Transverse colon (tissue), 4 donors: ENCODE results near the gene ATP2B1. TPM values are rescaled to one million over a fixed set of nuclear protein-coding genes. Genes with fewer than 3 reads are reported as not detected.

Experiments used
- DNase-seq: peaks from one replicate; pipeline ENCODE4 v3.0.0-alpha.2; 2019
- H3K27ac ChIP-seq, 4 donors: fragments of 200-600 bp; sonication (generic); 2 replicates each; pipeline ENCODE4 v1.5.1; 2016 to 2018; ENCODE audit warnings: inconsistent platforms in 4 of 4
- H3K27me3 ChIP-seq: fragments of 200-600 bp; sonication (generic); 2 replicates; pipeline ENCODE4 v1.5.1; 2017; ENCODE audit warnings: inconsistent platforms
- H3K36me3 ChIP-seq, 4 donors: fragments of 200-600 bp; sonication (generic); 2 replicates each; pipeline ENCODE4 v1.5.1; 2017 to 2019; ENCODE audit warnings: inconsistent platforms in 4 of 4
- H3K4me1 ChIP-seq, 4 donors: fragments of 200-600 bp; sonication (generic); 2 replicates each; pipeline ENCODE4 v1.5.1; 2017 to 2020; ENCODE audit warnings: inconsistent platforms in 4 of 4
- H3K4me3 ChIP-seq, 4 donors: fragments of 200-600 bp; sonication (generic); 1 replicate in 1 of 4; 2 replicates in 3 of 4; pipeline versions ENCODE4 v1.5.1 to v1.6.1; 2017 to 2019; ENCODE audit warnings: inconsistent platforms in 4 of 4
- H3K9me3 ChIP-seq, 2 donors: fragments of 200-600 bp; sonication (generic); 2 replicates each; pipeline ENCODE4 v1.5.1; 2017 to 2019; ENCODE audit warnings: inconsistent platforms in 2 of 2
- EP300 ChIP-seq: sonication (generic); formaldehyde crosslinking; IDR thresholded peaks from one replicate; pipeline ENCODE4 v1.6.1; 2017; ENCODE audit warnings: antibody characterized with exemption, low read depth
- POLR2A ChIP-seq: fragments of 450-650 bp; IDR thresholded peaks from one replicate; pipeline ENCODE4 v1.6.1; 2016; ENCODE audit warnings: antibody characterized with exemption, mild to moderate bottlenecking, moderate library complexity
- POLR2AphosphoS5 ChIP-seq, 3 donors: sonication (generic); formaldehyde crosslinking; IDR thresholded peaks; one replicate each; pipeline ENCODE4 v1.6.1; 2016; ENCODE audit warnings: antibody characterized with exemption in 3 of 3
- WGBS, 2 donors: methylation state at CpG; one replicate each; pipeline ENCODE4 v1.1.5; 2018; ENCODE audit warnings: low coverage in 1 of 2; 5-methylcytosine and 5-hydroxymethylcytosine counted together
- in situ Hi-C, 4 donors: fragments of 200-750 bp; cut with MboI; loops; one replicate each; pipeline versions ENCODE4 v1.15.0 to v1.15.1; 2017; ENCODE audit warnings: low sequenced_read_pairs in 3 of 4, low pct_ligation_motif_present in 1 of 4, low pct_unique_long_range_greater_than_20kb in 1 of 4
- intact Hi-C: fragments of 100-400 bp; cut with DNase I; formaldehyde crosslinking; loops from one replicate; pipeline ENCODE4 v1.15.1; 2023; ENCODE audit warnings: low total_unique reads
- small RNA-seq, 4 donors: library from RNA; depleted of rRNA; stranded (forward); fragments of <200 nt; gene quantifications; one replicate each; pipeline ENCODE3, GENCODE V24; 2016
- total RNA-seq, 4 donors: library from RNA; depleted of rRNA; stranded (reverse); fragments of >200 nt; gene quantifications; one replicate each; pipeline ENCODE4 v1.1.0, GENCODE V29; 2016
- TF ChIP-seq, protein P1 (sequence below), 5 experiments: fragments of 200-600 bp in 3 of 5; fragments of 450-650 bp in 2 of 5; sonication (generic) in 3 of 5; IDR thresholded peaks; 1 replicate in 2 of 5; 2 replicates in 3 of 5; pipeline ENCODE4 v1.5.1; 2016 to 2017; ENCODE audit warnings: antibody characterized with exemption in 5 of 5, inconsistent platforms in 3 of 5, mild to moderate bottlenecking in 2 of 5, moderate library complexity in 1 of 5

The ATP2B1 gene
- total RNA-seq, 4 donors from 2014 or later, result 52.7 to 235 (median 104) TPM

DNA sequence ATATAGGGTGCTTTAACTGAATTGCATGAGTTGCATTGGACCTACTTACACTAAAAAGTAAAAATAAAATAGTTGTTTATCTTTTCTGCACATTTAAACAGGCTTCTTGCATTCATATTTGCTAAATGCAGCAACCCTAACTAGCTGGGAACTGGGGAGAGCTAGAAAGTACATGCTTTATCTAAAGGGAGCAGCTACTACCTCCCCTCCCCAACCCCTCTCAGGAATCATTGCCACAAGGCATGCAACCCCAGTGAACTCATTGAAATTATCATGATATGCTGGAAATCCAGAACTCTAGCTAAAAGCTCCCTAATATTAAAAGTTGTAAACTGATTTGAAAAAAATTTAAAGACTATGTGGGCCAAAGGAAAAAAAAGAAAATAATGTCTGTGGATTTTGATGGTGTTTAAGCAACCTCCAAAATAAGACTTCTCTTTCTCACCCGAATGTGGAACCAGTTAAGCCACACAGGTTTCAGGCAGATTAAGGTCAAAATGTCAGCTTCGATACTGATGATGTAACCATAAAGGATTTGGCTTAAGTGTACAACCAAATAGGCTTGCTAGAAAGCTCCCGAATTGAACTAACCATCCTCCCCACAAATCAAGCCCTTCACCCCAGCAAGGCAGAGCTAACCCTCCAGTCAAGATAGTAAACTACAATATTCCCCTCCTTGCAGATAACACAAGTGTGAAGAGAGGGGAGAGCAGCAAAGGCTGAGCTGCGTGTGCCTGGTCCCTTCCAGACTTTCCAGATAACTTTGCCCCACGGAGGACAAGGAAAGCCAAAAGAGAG is 169.0 kb downstream of the ATP2B1 start:
- no peaks in the 10 kb centered on the region for H3K9me3 ChIP-seq
- in situ Hi-C loops, result loop anchor here in 3 of 4 donors (10.0 kb wide), 2 partner anchors 425 to 565 kb away; no protein-coding TSS in a partner anchor
- no peak overlapping the region for H3K27ac ChIP-seq
- peaks cover 0 to 15% (median 10%) of the 10 kb centered on the region in 4 donors for H3K4me1 ChIP-seq
- no peak for TF ChIP-seq POLR2AphosphoS5 (IDR thresholded peaks at IDR 0.05)
- TF ChIP-seq EP300, result no peak
- TF ChIP-seq, protein P1, sequence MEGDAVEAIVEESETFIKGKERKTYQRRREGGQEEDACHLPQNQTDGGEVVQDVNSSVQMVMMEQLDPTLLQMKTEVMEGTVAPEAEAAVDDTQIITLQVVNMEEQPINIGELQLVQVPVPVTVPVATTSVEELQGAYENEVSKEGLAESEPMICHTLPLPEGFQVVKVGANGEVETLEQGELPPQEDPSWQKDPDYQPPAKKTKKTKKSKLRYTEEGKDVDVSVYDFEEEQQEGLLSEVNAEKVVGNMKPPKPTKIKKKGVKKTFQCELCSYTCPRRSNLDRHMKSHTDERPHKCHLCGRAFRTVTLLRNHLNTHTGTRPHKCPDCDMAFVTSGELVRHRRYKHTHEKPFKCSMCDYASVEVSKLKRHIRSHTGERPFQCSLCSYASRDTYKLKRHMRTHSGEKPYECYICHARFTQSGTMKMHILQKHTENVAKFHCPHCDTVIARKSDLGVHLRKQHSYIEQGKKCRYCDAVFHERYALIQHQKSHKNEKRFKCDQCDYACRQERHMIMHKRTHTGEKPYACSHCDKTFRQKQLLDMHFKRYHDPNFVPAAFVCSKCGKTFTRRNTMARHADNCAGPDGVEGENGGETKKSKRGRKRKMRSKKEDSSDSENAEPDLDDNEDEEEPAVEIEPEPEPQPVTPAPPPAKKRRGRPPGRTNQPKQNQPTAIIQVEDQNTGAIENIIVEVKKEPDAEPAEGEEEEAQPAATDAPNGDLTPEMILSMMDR (IDR thresholded peaks at IDR 0.05), result no peak
- TF ChIP-seq POLR2A, result no peak
- no peaks in the 10 kb centered on the region for H3K27me3 ChIP-seq
- no peak for DNase-seq
- intact Hi-C loops, result no loop called here
- no peak overlapping the region for H3K4me3 ChIP-seq
- 68 to 76% methylated on average over 3 to 5 of the region's 5 CpGs for WGBS, 2 donors
- H3K36me3 ChIP-seq, result no peaks in the 10 kb centered on the region

DNA sequence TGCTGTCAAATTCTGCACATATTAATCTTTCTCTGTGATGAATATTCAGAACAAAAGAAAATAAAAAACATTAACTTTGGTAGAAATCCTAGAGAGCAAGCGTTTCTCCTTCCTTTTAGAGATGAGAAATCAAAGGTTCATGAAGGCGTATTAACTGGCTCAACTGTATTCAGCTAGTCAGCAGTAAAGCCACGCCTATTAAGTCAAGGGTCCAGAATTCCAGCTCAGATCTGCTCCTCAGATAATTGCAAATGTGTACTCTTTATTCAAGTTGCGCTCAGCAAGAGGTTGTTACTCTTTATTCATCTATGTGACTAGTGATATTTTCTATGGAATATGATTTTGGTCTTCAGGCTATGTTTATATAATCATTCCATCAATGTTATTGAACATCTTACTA is 169.7 kb downstream of the ATP2B1 start:
- TF ChIP-seq, protein P1 (IDR thresholded peaks at IDR 0.05), result no peak
- no peak for TF ChIP-seq EP300
- no peak for TF ChIP-seq POLR2A
- no peak for TF ChIP-seq POLR2AphosphoS5 (IDR thresholded peaks at IDR 0.05)
- Histone ChIP-seq H3K27ac (no peak overlapping the region), H3K4me3 (no peak overlapping the region), H3K9me3 (no peaks in the 10 kb centered on the region), H3K36me3 (no peaks in the 10 kb centered on the region), H3K4me1 (peaks cover 0 to 11% (median 7%) of the 10 kb centered on the region in 4 donors), H3K27me3 (no peaks in the 10 kb centered on the region)
- WGBS, 2 donors, result 85 to 88% methylated on average over 4 of the region's 4 CpGs
- no peak for DNase-seq
- intact Hi-C loops, result no loop called here
- in situ Hi-C loops, result no loop called here

Small RNAs within 50 kb of the gene (small RNA-seq; reads per million reads assigned to genes)
- 0 reads per million in 4 donors for gene AC025034.2
- gene RNA5SP365, result 0 to 0.14 (median 0) reads per million in 4 donors
- 0 reads per million in 4 donors for gene RNU6-148P

Other genes starting within 250 kb of the ATP2B1 start
- 10 to 100 TPM; 11.5 to 37.2 (median 26.1) TPM for gene GALNT4, start 184.0 kb downstream of the ATP2B1 start, total RNA-seq
- gene POC1B, start 182.8 kb downstream of the ATP2B1 start, total RNA-seq, result 10 to 100 TPM in 3 of 4 donors, 1 to 10 TPM in 1; 7.8 to 68.5 (median 33.8) TPM